T-cell (primary cell): Measurements from ENCODE around the gene SLC16A13. TPM values are rescaled to one million over a fixed set of nuclear protein-coding genes. Genes with fewer than 3 reads are reported as not detected.

ENCODE experiments used
- ATAC-seq, 4 experiments: fragments of 200-7000 bp in 3 of 4; fragments of 150-1000 bp in 1 of 4; cut with Tn5 transposase; replicated peaks in 1 of 4; 1 replicate in 3 of 4; 2 replicates in 1 of 4; pipeline ENCODE4 v1.10.0; 2021; ENCODE audit warnings: moderate library complexity in 3 of 4, mild to moderate bottlenecking in 2 of 4, moderate number of reproducible peaks in 1 of 4
- CTCF ChIA-PET, 2 donors: fragments of 300-600 bp; sonication (Branson Sonifier 250); formaldehyde crosslinking; loops; one replicate each; lab custom pipeline; 2022; ENCODE audit warnings: antibody characterized with exemption in 2 of 2; lab: Charles Lee
- POLR2A ChIA-PET, 2 donors: fragments of 300-600 bp; sonication (Branson Sonifier 250); formaldehyde crosslinking; loops; one replicate each; lab custom pipeline; 2022; ENCODE audit warnings: antibody characterized with exemption in 2 of 2; lab: Charles Lee
- DNase-seq, 35 experiments: peaks; one replicate each; pipeline versions ENCODE4 v3.0.0 to v3.0.0-alpha.2; 2013 to 2023
- H3K27ac ChIP-seq: one replicate; pipeline ENCODE4 v1.5.1; 2013; ENCODE audit warnings: low read length
- H3K27me3 ChIP-seq, 2 experiments: replicated peaks in 1 of 2; 1 replicate in 1 of 2; 2 replicates in 1 of 2; pipeline versions ENCODE4 v1.6.1 to v1.7.0; 2013; ENCODE audit warnings: low read length in 1 of 2, mixed read lengths in 1 of 2; ENCODE audit not compliant: control insufficient read depth in 2 of 2, insufficient read depth in 2 of 2; ENCODE audit errors: extremely low read depth in 1 of 2
- H3K36me3 ChIP-seq, 2 donors: 1 replicate in 1 of 2; 2 replicates in 1 of 2; pipeline versions ENCODE4 v1.6.1 to v1.7.0; 2013; ENCODE audit warnings: low read length in 1 of 2; ENCODE audit not compliant: control insufficient read depth in 2 of 2, insufficient read depth in 1 of 2; ENCODE audit errors: extremely low read depth in 1 of 2
- H3K4me1 ChIP-seq, 2 experiments: 1 replicate in 1 of 2; 2 replicates in 1 of 2; pipeline versions ENCODE4 v1.6.1 to v1.7.0; 2013; ENCODE audit warnings: low read length in 2 of 2, mixed read lengths in 1 of 2; ENCODE audit not compliant: insufficient read depth in 2 of 2, control insufficient read depth in 1 of 2; ENCODE audit errors: extremely low read depth in 1 of 2
- H3K4me3 ChIP-seq, 2 donors: 1 replicate in 1 of 2; 2 replicates in 1 of 2; pipeline versions ENCODE4 v1.5.1 to v1.7.0; 2013; ENCODE audit warnings: mild to moderate bottlenecking in 2 of 2, low read length in 1 of 2, moderate library complexity in 1 of 2; ENCODE audit not compliant: control insufficient read depth in 1 of 2; ENCODE audit errors: extremely low read depth in 1 of 2
- H3K9me3 ChIP-seq: 2 replicates; pipeline ENCODE4 v1.7.0; 2013
- H3K27ac Mint-ChIP-seq, 2 donors: one replicate each; pipeline ENCODE4 v1.8.0; 2020 to 2021; ENCODE audit warnings: mild to moderate bottlenecking in 2 of 2, mixed read lengths in 2 of 2
- H3K27me3 Mint-ChIP-seq, 2 donors: one replicate each; pipeline ENCODE4 v1.8.0; 2021 to 2022; ENCODE audit warnings: mixed read lengths in 2 of 2
- H3K36me3 Mint-ChIP-seq: one replicate; pipeline ENCODE4 v1.8.0; 2021; ENCODE audit warnings: mixed read lengths
- H3K4me1 Mint-ChIP-seq, 3 donors: one replicate each; pipeline ENCODE4 v1.8.0; 2020 to 2022; ENCODE audit warnings: mixed read lengths in 3 of 3, mild to moderate bottlenecking in 1 of 3
- H3K4me3 Mint-ChIP-seq, 3 donors: one replicate each; pipeline ENCODE4 v1.8.0; 2020 to 2022; ENCODE audit warnings: mild to moderate bottlenecking in 3 of 3, mixed read lengths in 3 of 3, moderate library complexity in 3 of 3
- H3K9me3 Mint-ChIP-seq, 3 donors: one replicate each; pipeline ENCODE4 v1.8.0; 2020 to 2022; ENCODE audit warnings: mixed read lengths in 3 of 3
- WGBS: methylation state at CpG from one replicate; pipeline ENCODE4 v1.1.5; 2013; ENCODE audit warnings: missing lambda C conversion rate; ENCODE audit not compliant: insufficient coverage; 5-methylcytosine and 5-hydroxymethylcytosine counted together
- total RNA-seq, 35 experiments: library from RNA in 6 of 35; stranded (reverse) in 6 of 35; fragments of 120-200 nt in 1 of 35; gene quantifications; one replicate each; pipeline versions ENCODE4 v1.2.1 to v1.2.4 and lab custom pipeline; 2013 to 2026

The SLC16A13 gene
- total RNA-seq, 5 donors from 2014 or later (not counting 1 experiment from before 2014, with no cell fraction given): 3.8 to 17.6 (median 15.4) TPM

GRCh38 chr17:7023576-7024401, 12.0 kb upstream of the SLC16A13 start:
- no peaks in the 10 kb centered on the region for H3K36me3 Mint-ChIP-seq
- peaks cover 31 to 44% (median 42%) of the 10 kb centered on the region in 3 donors for H3K4me1 Mint-ChIP-seq
- H3K27me3 ChIP-seq: peaks cover 0 to 18% of the 10 kb centered on the region in 2 experiments
- no peaks in the 10 kb centered on the region for H3K36me3 ChIP-seq
- peak overlapping the region; percentile 55 to 83 (median 57) for H3K4me3 Mint-ChIP-seq
- peak; percentile 73 to 81 (median 76) for ATAC-seq
- ChIA-PET CTCF (interaction anchor here in 1 of 2 donors (0.6 to 3.4 kb wide), 5 partner anchors 12 to 113 kb away, joined by 3 to 26 read pairs (median 4); partner anchors contain the start of gene SLC16A13), POLR2A (interaction anchor here in 1 of 2 donors (0.8 kb wide), 1 partner anchor 12 kb away, joined by 5 read pairs; the partner anchor contains the start of gene SLC16A13)
- H3K4me1 ChIP-seq: peaks cover 6 to 30% of the 10 kb centered on the region in 2 experiments
- H3K27ac Mint-ChIP-seq: peak overlapping the region; percentile 52 to 66
- peak overlapping the region; percentile 19 for H3K27ac ChIP-seq
- no peaks in the 10 kb centered on the region for H3K9me3 Mint-ChIP-seq
- peak overlapping the region; percentile 16 to 68 for H3K4me3 ChIP-seq
- WGBS: 38% methylated on average over 35 of the region's 51 CpGs
- no peaks in the 10 kb centered on the region for H3K27me3 Mint-ChIP-seq
- H3K9me3 ChIP-seq: no peaks in the 10 kb centered on the region
- DNase-seq: peak; percentile 75 to 98 (median 91)

DNA sequence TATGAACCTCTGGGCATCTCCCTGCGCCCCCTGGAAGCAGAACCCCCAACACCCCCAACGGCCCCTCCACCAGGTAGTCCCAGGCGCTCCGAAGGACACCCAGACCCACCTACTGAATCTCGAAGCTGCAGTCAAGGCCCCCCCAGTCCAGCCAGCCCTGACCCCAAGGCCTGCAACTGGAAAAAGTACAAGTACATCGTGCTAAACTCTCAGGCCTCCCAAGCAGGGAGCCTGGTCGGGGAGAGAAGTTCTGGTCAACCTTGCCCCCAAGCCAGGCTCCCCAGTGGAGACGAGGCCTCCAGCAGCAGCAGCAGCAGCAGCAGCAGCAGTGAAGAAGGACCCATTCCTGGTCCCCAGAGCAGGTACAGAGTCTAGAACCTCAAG, 11.4 kb upstream of the SLC16A13 start:
- Histone ChIP-seq H3K36me3 (no peaks in the 10 kb centered on the region), H3K4me1 (peaks cover 11 to 34% of the 10 kb centered on the region in 2 experiments), H3K27me3 (peaks cover 0 to 18% of the 10 kb centered on the region in 2 experiments), H3K4me3 (no peak overlapping the region), H3K27ac (no peak overlapping the region), H3K9me3 (no peaks in the 10 kb centered on the region)
- Mint-ChIP-seq H3K27me3 (no peaks in the 10 kb centered on the region), H3K4me3 (peak overlapping the region in 1 of 3 donors; percentile 83), H3K4me1 (peaks cover 37 to 49% (median 44%) of the 10 kb centered on the region in 3 donors), H3K9me3 (no peaks in the 10 kb centered on the region), H3K27ac (no peak overlapping the region), H3K36me3 (no peaks in the 10 kb centered on the region)
- ChIA-PET CTCF (interaction anchor here in 1 of 2 donors (0.8 to 0.9 kb wide), 2 partner anchors 11 to 20 kb away, joined by 3 to 4 read pairs; partner anchors contain the start of gene SLC16A13), POLR2A (interaction anchor here in 1 of 2 donors (0.8 kb wide), 1 partner anchor 11 kb away, joined by 5 read pairs; the partner anchor contains the start of gene SLC16A13)
- ATAC-seq (no peak), DNase-seq (no peak)
- WGBS: 91% methylated on average over 5 of the region's 8 CpGs

- no peak overlapping the region for H3K4me3 ChIP-seq
- WGBS: no CpG with 5 or more reads among the region's 1 CpG
- no peaks in the 10 kb centered on the region for H3K36me3 ChIP-seq
- H3K27ac ChIP-seq: no peak overlapping the region
- no peak for ATAC-seq
- Mint-ChIP-seq H3K9me3 (no peaks in the 10 kb centered on the region), H3K4me1 (peaks cover 45 to 56% (median 53%) of the 10 kb centered on the region in 3 donors), H3K27me3 (no peaks in the 10 kb centered on the region), H3K27ac (no peak overlapping the region), H3K4me3 (no peak overlapping the region), H3K36me3 (no peaks in the 10 kb centered on the region)
- POLR2A ChIA-PET: no interaction called here
- peaks cover 19 to 42% of the 10 kb centered on the region in 2 experiments for H3K4me1 ChIP-seq
- H3K9me3 ChIP-seq: no peaks in the 10 kb centered on the region
- DNase-seq: no peak
- H3K27me3 ChIP-seq: peaks cover 0 to 18% of the 10 kb centered on the region in 2 experiments
- CTCF ChIA-PET: interaction anchor here (0.5 to 0.9 kb wide), 4 partner anchors 17 to 280 kb away, joined by 3 to 7 read pairs (median 4); no protein-coding TSS in a partner anchor
These were observed 10.6 kb upstream of the SLC16A13 start for GRCh38 chr17:7025245-7025644.

- WGBS: 97% methylated on average over 25 of the region's 29 CpGs
- no peak for DNase-seq
- H3K4me1 Mint-ChIP-seq: peaks cover 46 to 56% (median 52%) of the 10 kb centered on the region in 3 donors
- no peak overlapping the region for H3K27ac Mint-ChIP-seq
- Histone ChIP-seq H3K4me1 (peaks cover 24 to 47% of the 10 kb centered on the region in 2 experiments), H3K9me3 (no peaks in the 10 kb centered on the region), H3K27me3 (peaks cover 0 to 17% of the 10 kb centered on the region in 2 experiments), H3K27ac (no peak overlapping the region), H3K4me3 (no peak overlapping the region), H3K36me3 (no peaks in the 10 kb centered on the region)
- H3K4me3 Mint-ChIP-seq: no peak overlapping the region
- ATAC-seq: no peak
- H3K9me3 Mint-ChIP-seq: no peaks in the 10 kb centered on the region
- ChIA-PET POLR2A (no interaction called here), CTCF (no interaction called here)
- H3K36me3 Mint-ChIP-seq: no peaks in the 10 kb centered on the region
- H3K27me3 Mint-ChIP-seq: no peaks in the 10 kb centered on the region
These were observed 9.2 kb upstream of the SLC16A13 start for GRCh38 chr17:7026471-7027115.

GRCh38 chr17:7027335-7027734, 8.5 kb upstream of the SLC16A13 start:
- Histone ChIP-seq H3K4me3 (no peak overlapping the region), H3K27ac (no peak overlapping the region), H3K27me3 (peaks cover 0 to 10% of the 10 kb centered on the region in 2 experiments), H3K9me3 (no peaks in the 10 kb centered on the region), H3K4me1 (peaks cover 30 to 47% of the 10 kb centered on the region in 2 experiments), H3K36me3 (no peaks in the 10 kb centered on the region)
- WGBS: 91% methylated on average over 8 of the region's 13 CpGs
- no peak for DNase-seq
- no peak overlapping the region for H3K27ac Mint-ChIP-seq
- H3K36me3 Mint-ChIP-seq: no peaks in the 10 kb centered on the region
- no peaks in the 10 kb centered on the region for H3K27me3 Mint-ChIP-seq
- ChIA-PET CTCF (no interaction called here), POLR2A (no interaction called here)
- H3K9me3 Mint-ChIP-seq: no peaks in the 10 kb centered on the region
- no peak overlapping the region for H3K4me3 Mint-ChIP-seq
- no peak for ATAC-seq
- H3K4me1 Mint-ChIP-seq: peaks cover 41 to 54% (median 50%) of the 10 kb centered on the region in 3 donors

DNA sequence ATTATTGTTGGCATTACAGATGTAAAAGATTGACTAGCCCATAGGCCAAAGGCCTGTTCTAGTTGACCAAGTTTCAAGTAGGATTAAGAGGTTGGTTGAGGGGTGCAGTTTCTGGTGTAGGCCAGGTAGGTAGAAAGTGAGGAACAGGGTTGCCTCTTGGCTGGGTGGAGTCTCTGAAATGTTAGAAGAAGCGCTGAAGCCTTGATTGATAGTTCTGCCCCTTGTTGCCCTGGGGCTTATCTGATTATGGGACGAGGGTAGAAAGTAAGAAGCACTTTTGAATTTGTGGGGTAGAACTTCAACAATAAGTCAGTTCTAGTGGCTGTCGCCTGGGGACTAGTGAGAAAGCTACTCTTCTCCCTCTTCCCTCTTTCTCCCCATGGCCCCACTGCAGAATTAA, 6.7 kb upstream of the SLC16A13 start:
- no peaks in the 10 kb centered on the region for H3K9me3 ChIP-seq
- no peak overlapping the region for H3K4me3 ChIP-seq
- no peaks in the 10 kb centered on the region for H3K27me3 ChIP-seq
- POLR2A ChIA-PET: no interaction called here
- ATAC-seq (no peak), DNase-seq (no peak)
- H3K27ac ChIP-seq: no peak overlapping the region
- peaks cover 30 to 46% of the 10 kb centered on the region in 2 experiments for H3K4me1 ChIP-seq
- peak overlapping the region in 1 of 3 donors; percentile 75 for H3K4me3 Mint-ChIP-seq
- no peaks in the 10 kb centered on the region for H3K9me3 Mint-ChIP-seq
- H3K27me3 Mint-ChIP-seq: no peaks in the 10 kb centered on the region
- no peaks in the 10 kb centered on the region for H3K36me3 Mint-ChIP-seq
- no peaks in the 10 kb centered on the region for H3K36me3 ChIP-seq
- CTCF ChIA-PET: no interaction called here
- H3K27ac Mint-ChIP-seq: peak overlapping the region; percentile 66 to 86
- H3K4me1 Mint-ChIP-seq: peaks cover 36 to 54% (median 52%) of the 10 kb centered on the region in 3 donors
- WGBS: 88% methylated on average over 1 of the region's 3 CpGs
